Stimulated activated CD8-positive, alpha-beta memory T cell treated with anti-CD3 and anti-CD28 coated beads, Interleukin-15, amount 100 ng/mL, for 4 hours (primary cell): ENCODE data around the gene ELMOD1.

Experiments used
- DNase-seq, 2 donors: peaks; one replicate each; pipeline ENCODE4 v3.0.0-alpha.2; 2020; ENCODE audit warnings: low read depth in 2 of 2

Gene ELMOD1

GRCh38 chr11:107583629-107584195, 7.2 kb upstream of the ELMOD1 start:
- DNase-seq: no peak

GRCh38 chr11:107587306-107587979, 3.5 kb upstream of the ELMOD1 start:
- DNase-seq: no peak

GRCh38 chr11:107591378-107592230, 657 bp downstream of the ELMOD1 start:
- DNase-seq: no peak

GRCh38 chr11:107592231-107592590, 1.3 kb downstream of the ELMOD1 start:
- DNase-seq: no peak

- no peak for DNase-seq
Observed at GRCh38 chr11:107592813-107593212, 1.9 kb downstream of the ELMOD1 start.

- no peak for DNase-seq
Observed at GRCh38 chr11:107593951-107594350, 3.0 kb downstream of the ELMOD1 start.

GRCh38 chr11:107594736-107595135, 3.8 kb downstream of the ELMOD1 start:
- DNase-seq: no peak

- no peak for DNase-seq
Observed at GRCh38 chr11:107598225-107599139, 7.5 kb downstream of the ELMOD1 start.

- DNase-seq: no peak
Observed at GRCh38 chr11:107605061-107606006, 14.4 kb downstream of the ELMOD1 start.

- no peak for DNase-seq
Observed at GRCh38 chr11:107606141-107606540, 15.2 kb downstream of the ELMOD1 start.

GRCh38 chr11:107608809-107609208, 17.9 kb downstream of the ELMOD1 start:
- DNase-seq: no peak

GRCh38 chr11:107609400-107610218, 18.7 kb downstream of the ELMOD1 start:
- no peak for DNase-seq

- DNase-seq: no peak
Observed at GRCh38 chr11:107612445-107612844, 21.5 kb downstream of the ELMOD1 start.

- DNase-seq: no peak
Observed at GRCh38 chr11:107619926-107620325, 29.0 kb downstream of the ELMOD1 start.

- no peak for DNase-seq
Observed at GRCh38 chr11:107621081-107621480, 30.1 kb downstream of the ELMOD1 start.

GRCh38 chr11:107623183-107623582, 32.2 kb downstream of the ELMOD1 start:
- no peak for DNase-seq

GRCh38 chr11:107624983-107625684, 34.2 kb downstream of the ELMOD1 start:
- no peak for DNase-seq

- no peak for DNase-seq
Observed at GRCh38 chr11:107625685-107625989, 34.7 kb downstream of the ELMOD1 start.

- no peak for DNase-seq
Observed at GRCh38 chr11:107631043-107631442, 40.1 kb downstream of the ELMOD1 start.
